Activated naive CD8-positive, alpha-beta T cell treated with anti-CD3 and anti-CD28 coated beads, Interleukin-2, amount 10 ng/mL, durations not matched to agents 7 days and 5 days (primary cell): ENCODE data around the gene MANSC1. TPM values are rescaled to one million over a fixed set of nuclear protein-coding genes. Genes with fewer than 3 reads are reported as not detected.
A peak's percentile ranks its signal among the peaks of the same experiment; 100 is the strongest.

Experiments
- ATAC-seq: fragments of 150-1000 bp; cut with Tn5 transposase; one replicate; pipeline ENCODE4 v1.10.0; 2021; ENCODE audit warnings: low read depth, moderate library complexity
- POLR2A ChIA-PET: fragments of 350-600 bp; sonication (Branson Sonifier 250); formaldehyde crosslinking; loops from one replicate; lab custom pipeline; 2021; ENCODE audit warnings: antibody characterized with exemption; lab: Charles Lee
- DNase-seq: peaks from one replicate; pipeline ENCODE4 v3.0.0; 2021
- H3K27ac Mint-ChIP-seq: one replicate; pipeline ENCODE4 v1.8.0; 2022; ENCODE audit warnings: mild to moderate bottlenecking, mixed read lengths
- H3K27me3 Mint-ChIP-seq: one replicate; pipeline ENCODE4 v1.8.0; 2022; ENCODE audit warnings: mild to moderate bottlenecking, moderate library complexity, mixed read lengths
- H3K36me3 Mint-ChIP-seq: one replicate; pipeline ENCODE4 v1.8.0; 2021; ENCODE audit warnings: mild to moderate bottlenecking, mixed read lengths
- H3K4me1 Mint-ChIP-seq: one replicate; pipeline ENCODE4 v1.8.0; 2021; ENCODE audit warnings: mixed read lengths
- H3K4me3 Mint-ChIP-seq: one replicate; pipeline ENCODE4 v1.8.0; 2022; ENCODE audit warnings: mild to moderate bottlenecking, moderate library complexity, mixed read lengths
- H3K9me3 Mint-ChIP-seq: one replicate; pipeline ENCODE4 v1.8.0; 2021; ENCODE audit warnings: mixed read lengths
- total RNA-seq, 2 experiments: library from RNA; stranded (reverse); gene quantifications; one replicate each; pipeline ENCODE4 v1.2.3, GENCODE V29; 2021

Gene MANSC1
- under 1 TPM in 1 of 2 experiments, not detected in 1; 0.20 TPM for total RNA-seq

DNA sequence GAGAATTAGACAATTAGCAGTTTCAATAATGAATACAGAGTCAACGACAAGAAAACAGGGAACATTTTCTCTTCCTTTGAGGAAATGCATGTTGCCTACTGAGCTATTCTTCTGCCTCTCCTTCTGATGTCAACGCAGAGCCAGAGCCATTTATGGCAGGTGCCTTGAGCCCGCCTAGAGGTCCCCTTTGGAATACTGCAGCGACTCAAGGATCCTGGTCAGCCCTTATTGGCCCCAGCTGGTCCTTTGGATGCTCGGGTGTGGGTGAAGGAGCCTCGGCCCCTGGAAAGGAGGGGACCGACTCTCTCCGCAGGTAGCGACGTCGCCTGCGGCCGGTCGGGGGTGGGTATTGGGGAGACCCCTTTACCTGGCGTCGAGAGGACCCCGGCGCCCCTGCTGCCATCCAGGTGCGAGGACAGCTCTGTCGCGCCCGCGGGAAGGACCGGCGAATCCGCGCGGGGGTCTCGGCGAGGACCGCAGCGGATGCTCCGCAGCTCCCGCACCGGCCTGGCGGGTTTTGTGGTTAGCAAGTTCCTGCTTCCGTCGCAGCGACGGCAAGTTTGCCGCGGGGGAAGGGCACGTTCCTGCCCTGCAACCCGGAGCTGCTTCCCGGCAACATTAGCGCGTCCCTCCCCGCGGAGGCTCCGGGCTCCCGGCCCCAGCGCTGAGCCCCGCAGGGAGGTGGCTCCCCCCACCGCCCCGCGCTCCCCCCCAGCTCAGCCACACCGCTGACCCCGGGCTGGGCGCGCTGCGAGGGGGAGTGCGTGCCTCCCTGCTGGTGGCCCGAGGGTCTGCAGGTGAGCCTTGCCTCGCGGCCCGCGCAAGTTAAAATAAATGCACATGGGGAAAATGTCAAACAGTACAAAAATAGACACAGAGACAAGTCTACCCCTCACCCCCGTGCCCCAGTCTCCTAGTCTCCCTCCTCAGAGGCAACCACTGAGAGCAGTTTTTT is at the start of gene MANSC1:
Gene MANSC1, minus strand, starts transcription at position 532 of the 955 bp plus-strand sequence. CDS start 6,928 bp downstream, outside the sequence.
- POLR2A ChIA-PET = interaction anchor here (1.1 to 1.4 kb wide), 2 partner anchors 8 to 12 kb away, joined by 3 to 5 read pairs; no protein-coding TSS in a partner anchor
- Mint-ChIP-seq H3K27me3 (peaks cover 6% of the 10 kb centered on the region), H3K9me3 (no peaks in the 10 kb centered on the region), H3K36me3 (no peaks in the 10 kb centered on the region), H3K4me1 (peaks cover 19% of the 10 kb centered on the region), H3K4me3 (peak within 1 kb of the TSS; percentile 75), H3K27ac (peak within 1 kb of the TSS; percentile 56)
- peak; percentile 76 for ATAC-seq
- peak; percentile 76 for DNase-seq

DNA sequence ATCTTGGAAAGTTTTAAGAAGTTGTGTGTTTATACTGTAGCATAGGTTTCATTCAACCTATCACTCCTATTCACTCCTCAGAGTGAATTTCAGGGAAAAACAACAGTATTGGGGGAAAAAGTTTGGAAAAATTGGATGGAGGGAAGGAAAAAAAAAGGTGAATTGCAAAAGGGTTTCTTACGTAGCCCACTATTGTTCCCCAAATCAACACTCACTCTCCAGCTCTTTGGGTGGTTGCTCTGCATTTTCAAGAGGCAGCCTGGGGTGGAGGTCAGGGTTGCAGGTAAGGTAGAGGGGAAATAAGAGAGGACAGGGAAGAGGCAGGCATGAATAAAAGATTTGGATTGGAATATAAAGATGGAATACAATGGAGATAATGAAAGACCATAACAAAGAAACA is 49.1 kb upstream of the MANSC1 start:
- H3K4me1 Mint-ChIP-seq = peaks cover 23% of the 10 kb centered on the region
- H3K9me3 Mint-ChIP-seq = peaks cover 5% of the 10 kb centered on the region
- H3K27me3 Mint-ChIP-seq = no peaks in the 10 kb centered on the region
- POLR2A ChIA-PET = no interaction called here
- H3K4me3 Mint-ChIP-seq = no peak overlapping the region
- ATAC-seq = no peak
- H3K36me3 Mint-ChIP-seq = peaks cover 24% of the 10 kb centered on the region
- no peak overlapping the region for H3K27ac Mint-ChIP-seq
- DNase-seq = no peak

DNA sequence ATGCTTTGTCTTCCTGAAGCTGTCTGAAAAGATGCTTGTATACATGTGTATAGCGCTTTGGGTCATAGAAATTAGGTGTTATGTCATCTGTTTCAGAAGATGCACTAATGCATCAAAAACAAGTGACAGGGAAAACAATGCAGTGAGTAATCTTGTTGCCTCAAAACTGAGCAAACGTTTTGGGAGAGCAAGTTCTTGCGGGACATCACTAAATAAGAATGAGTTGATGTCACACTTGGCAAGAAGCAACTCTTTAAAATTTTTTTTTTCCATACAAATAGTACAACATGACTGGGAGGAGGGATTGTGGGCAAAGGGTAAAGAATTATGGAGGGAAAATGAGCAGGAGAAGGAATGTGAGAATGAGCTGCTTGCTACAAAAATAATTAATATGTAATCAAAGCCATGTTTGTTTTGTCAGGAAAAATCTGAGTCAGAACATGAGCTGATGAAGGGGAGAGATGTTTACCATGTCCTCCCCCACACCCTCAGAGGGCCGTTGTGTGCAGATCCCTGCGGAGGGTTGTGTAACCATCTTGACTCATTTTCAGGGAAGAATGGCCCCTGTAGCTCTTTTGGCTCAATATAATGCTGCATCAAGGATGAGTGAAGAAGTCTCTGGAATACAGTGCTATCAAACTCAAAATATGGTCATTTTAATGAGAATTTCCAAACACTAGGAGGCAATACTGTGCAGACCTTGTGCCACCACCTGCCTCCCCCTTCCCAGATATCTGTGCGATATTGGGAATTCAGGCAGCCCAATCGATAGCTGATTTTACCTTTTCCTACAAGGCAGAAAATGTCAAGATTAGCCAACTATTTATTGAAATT is 48.2 kb upstream of the MANSC1 start:
- H3K9me3 Mint-ChIP-seq = peaks cover 5% of the 10 kb centered on the region
- H3K4me3 Mint-ChIP-seq = no peak overlapping the region
- ATAC-seq (no peak), DNase-seq (no peak)
- peaks cover 21% of the 10 kb centered on the region for H3K36me3 Mint-ChIP-seq
- POLR2A ChIA-PET = interaction anchor here (0.6 to 0.7 kb wide), 2 partner anchors 10 to 18 kb away, joined by 3 to 4 read pairs; no protein-coding TSS in a partner anchor
- H3K27me3 Mint-ChIP-seq = no peaks in the 10 kb centered on the region
- no peak overlapping the region for H3K27ac Mint-ChIP-seq
- peaks cover 19% of the 10 kb centered on the region for H3K4me1 Mint-ChIP-seq

DNA sequence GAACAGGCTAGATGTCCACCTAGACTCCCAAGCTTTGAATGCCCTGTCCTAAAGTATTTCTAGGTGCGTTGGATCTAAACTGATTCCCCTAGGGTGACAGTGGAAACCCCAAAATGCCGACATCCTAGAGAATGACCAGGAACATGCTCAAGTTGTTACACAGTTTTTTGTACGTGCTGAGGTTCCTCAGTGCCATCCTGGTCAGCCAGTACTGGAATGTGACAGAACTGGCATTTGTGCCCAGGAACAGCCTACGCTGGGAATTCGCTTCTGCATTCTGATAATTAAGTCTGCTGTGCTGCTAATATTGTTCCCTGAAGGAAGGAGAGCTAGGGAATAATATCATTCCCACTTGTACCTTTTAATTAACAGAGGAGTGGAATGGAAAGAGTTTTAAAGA is 47.1 kb upstream of the MANSC1 start:
- Mint-ChIP-seq H3K9me3 (peaks cover 5% of the 10 kb centered on the region), H3K4me3 (no peak overlapping the region)
- ATAC-seq = no peak

DNA sequence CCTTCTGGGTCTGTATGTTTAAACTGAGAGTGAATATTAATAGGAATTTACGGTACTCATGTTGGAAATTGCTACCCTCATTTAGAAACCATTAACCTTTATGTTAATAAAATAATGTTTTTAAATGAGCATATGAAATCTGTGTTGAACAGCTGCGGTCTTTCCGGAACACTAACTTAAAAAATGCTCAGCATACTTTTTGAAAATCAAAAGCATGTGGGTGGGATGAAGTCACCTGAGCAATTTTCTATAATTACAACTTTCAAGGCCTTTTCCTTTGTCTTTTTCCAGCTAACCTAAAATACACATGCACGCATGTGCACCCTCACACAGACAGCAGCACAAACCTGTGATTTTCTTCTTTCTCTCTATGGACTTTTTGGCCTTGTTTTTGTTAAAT is 46.7 kb upstream of the MANSC1 start:
- no peak for ATAC-seq
- peaks cover 11% of the 10 kb centered on the region for H3K4me1 Mint-ChIP-seq

More for the DNA sequence above, 47.1 kb upstream of the MANSC1 start:
- Mint-ChIP-seq H3K36me3 (peaks cover 22% of the 10 kb centered on the region), H3K27ac (no peak overlapping the region), H3K4me1 (peaks cover 13% of the 10 kb centered on the region), H3K27me3 (no peaks in the 10 kb centered on the region)
- DNase-seq = no peak
- POLR2A ChIA-PET = no interaction called here

DNA sequence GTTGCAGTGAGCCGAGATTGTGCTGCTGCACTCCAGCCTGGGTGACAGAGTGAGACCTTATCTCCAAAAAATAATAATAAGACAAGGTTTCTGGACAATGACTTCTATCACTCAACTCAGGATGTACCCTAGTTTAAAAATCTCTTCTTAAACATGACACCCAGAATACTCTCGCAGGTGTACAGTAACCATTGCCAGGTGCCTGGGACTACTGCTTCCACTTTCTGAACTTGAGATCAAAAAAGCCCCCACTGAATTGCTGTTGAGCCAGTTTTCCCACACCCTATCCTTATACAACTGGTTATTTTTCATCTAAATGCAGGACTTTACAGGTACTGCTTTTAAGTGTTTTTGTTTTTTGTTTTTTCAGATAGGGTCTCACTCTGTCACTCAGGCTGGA is 43.1 kb upstream of the MANSC1 start:
- H3K36me3 Mint-ChIP-seq = peaks cover 22% of the 10 kb centered on the region
- H3K9me3 Mint-ChIP-seq = no peaks in the 10 kb centered on the region
- no peaks in the 10 kb centered on the region for H3K27me3 Mint-ChIP-seq
- POLR2A ChIA-PET = no interaction called here
- H3K4me1 Mint-ChIP-seq = peaks cover 8% of the 10 kb centered on the region
- no peak overlapping the region for H3K27ac Mint-ChIP-seq
- no peak for DNase-seq
- no peak for ATAC-seq
- H3K4me3 Mint-ChIP-seq = no peak overlapping the region

More for the DNA sequence above, 46.7 kb upstream of the MANSC1 start:
- peaks cover 22% of the 10 kb centered on the region for H3K36me3 Mint-ChIP-seq
- peaks cover 5% of the 10 kb centered on the region for H3K9me3 Mint-ChIP-seq
- H3K27me3 Mint-ChIP-seq = no peaks in the 10 kb centered on the region
- POLR2A ChIA-PET = no interaction called here
- DNase-seq = no peak
- H3K4me3 Mint-ChIP-seq = no peak overlapping the region
- no peak overlapping the region for H3K27ac Mint-ChIP-seq

DNA sequence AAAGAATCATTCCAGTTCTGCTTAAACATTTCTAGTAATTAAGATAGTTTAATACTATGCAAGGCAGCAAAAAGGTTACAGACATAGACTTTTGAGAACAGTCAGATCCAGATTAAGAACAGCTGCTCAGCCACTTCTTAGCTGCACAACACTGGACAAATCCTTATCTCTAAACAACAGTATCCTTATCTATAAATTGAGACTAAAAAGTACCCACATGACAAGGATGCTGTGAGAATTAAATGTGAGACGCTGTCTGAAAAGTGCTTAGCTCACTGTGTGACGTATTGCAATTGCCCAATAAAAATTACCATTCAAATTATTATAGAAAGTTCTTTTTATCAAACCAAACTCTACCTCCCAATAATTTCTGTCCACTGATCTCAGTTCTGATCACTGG is 42.4 kb upstream of the MANSC1 start:
- no peaks in the 10 kb centered on the region for H3K27me3 Mint-ChIP-seq
- H3K4me3 Mint-ChIP-seq = no peak overlapping the region
- POLR2A ChIA-PET = interaction anchor here (0.6 to 0.9 kb wide), 2 partner anchors 305 to 323 kb away, joined by 3 read pairs; no protein-coding TSS in a partner anchor
- DNase-seq (no peak), ATAC-seq (no peak)
- peaks cover 13% of the 10 kb centered on the region for H3K4me1 Mint-ChIP-seq
- no peak overlapping the region for H3K27ac Mint-ChIP-seq
- H3K9me3 Mint-ChIP-seq = no peaks in the 10 kb centered on the region
- H3K36me3 Mint-ChIP-seq = peaks cover 25% of the 10 kb centered on the region

DNA sequence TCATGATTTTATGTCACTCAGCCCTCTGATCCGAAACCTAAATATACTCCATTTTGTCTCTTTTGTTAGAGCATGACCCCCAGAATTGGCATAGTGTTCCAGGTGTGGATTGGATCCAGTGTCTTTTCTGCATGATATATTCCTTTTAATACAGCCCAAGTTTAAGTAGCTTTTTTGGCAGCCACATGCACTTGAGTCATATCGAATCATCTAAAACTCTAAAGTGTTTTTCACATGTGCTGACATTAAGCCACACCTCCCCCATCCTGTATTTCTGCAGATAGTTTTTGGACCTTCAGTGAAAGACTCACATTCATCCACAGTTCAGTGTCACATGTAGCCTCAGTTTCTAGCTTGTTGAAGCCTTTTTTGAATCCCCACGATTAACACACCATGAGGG is 37.5 kb upstream of the MANSC1 start:
- Mint-ChIP-seq H3K4me1 (peaks cover 43% of the 10 kb centered on the region), H3K4me3 (no peak overlapping the region), H3K27ac (no peak overlapping the region), H3K9me3 (peaks cover 4% of the 10 kb centered on the region), H3K36me3 (peaks cover 39% of the 10 kb centered on the region), H3K27me3 (no peaks in the 10 kb centered on the region)
- POLR2A ChIA-PET = no interaction called here
- ATAC-seq (no peak), DNase-seq (no peak)

DNA sequence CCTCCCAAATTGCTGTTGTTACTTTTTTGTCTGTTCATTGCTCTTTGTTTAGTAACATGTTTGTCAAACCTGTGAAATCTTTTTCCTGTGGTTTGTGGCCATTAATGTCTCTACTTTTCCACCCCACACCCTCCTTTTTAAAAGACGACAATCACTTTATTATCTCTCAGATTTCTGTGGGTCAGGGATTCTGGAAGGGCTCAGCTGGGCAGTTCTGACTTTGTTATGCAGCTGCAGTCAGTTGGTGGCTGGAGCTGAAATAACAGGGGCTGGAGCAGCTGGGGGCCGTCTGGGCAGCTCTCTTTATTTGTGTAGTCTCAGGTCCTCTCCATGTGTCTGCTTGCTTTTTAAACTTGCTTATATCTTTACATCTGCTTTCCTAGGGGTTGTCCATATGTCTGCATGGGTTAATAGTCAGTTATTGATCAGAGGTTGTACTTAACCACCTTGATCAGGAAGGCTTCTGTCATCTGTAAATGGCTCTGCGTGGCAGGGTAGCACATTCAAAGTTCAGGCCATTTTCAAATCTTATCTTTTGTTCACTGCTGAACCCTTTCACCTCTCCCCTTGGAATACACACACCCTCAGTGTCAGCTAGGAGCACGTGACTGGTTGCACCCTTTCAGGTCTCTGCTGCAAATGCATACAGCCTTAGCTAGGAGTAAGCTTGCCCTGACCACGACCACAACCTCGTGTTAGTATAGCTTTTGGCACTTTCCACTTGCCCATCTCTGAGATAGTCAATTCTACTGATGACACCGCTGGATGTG is 34.7 kb upstream of the MANSC1 start:
- Mint-ChIP-seq H3K4me3 (peak overlapping the region; percentile 63), H3K36me3 (peaks cover 50% of the 10 kb centered on the region), H3K27ac (peak overlapping the region; percentile 90), H3K9me3 (peaks cover 8% of the 10 kb centered on the region), H3K27me3 (no peaks in the 10 kb centered on the region), H3K4me1 (peaks cover 51% of the 10 kb centered on the region)
- ATAC-seq (peak; percentile 93), DNase-seq (peak; percentile 57)
- POLR2A ChIA-PET = interaction anchor here (0.9 to 1.6 kb wide), 7 partner anchors 57 to 352 kb away, joined by 3 to 7 read pairs (median 4); partner anchors contain the start of genes CDKN1B and DUSP16

DNA sequence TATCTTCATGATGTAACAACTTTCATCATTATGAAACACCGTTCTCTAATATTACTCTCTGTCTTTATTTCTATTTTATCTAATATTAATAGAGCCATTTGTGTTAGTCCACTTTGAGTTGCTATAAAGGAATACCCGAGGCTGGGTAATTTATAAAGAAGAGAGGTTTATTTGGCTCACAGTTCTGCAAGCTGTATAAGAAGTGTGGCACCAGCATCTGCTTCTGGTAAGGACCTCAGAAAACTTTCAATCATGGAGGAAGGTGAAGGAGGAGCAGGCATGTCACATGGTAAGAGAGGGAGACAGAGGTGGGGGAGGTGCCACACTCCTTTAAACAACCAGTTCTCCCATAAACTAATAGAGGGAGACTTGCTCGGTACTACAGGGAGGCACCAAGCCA is 31.9 kb upstream of the MANSC1 start:
- ATAC-seq = no peak
- H3K4me1 Mint-ChIP-seq = peaks cover 47% of the 10 kb centered on the region
- peaks cover 8% of the 10 kb centered on the region for H3K9me3 Mint-ChIP-seq
- H3K4me3 Mint-ChIP-seq = no peak overlapping the region
- H3K27me3 Mint-ChIP-seq = no peaks in the 10 kb centered on the region
- peaks cover 51% of the 10 kb centered on the region for H3K36me3 Mint-ChIP-seq
- POLR2A ChIA-PET = no interaction called here
- no peak for DNase-seq
- H3K27ac Mint-ChIP-seq = no peak overlapping the region

DNA sequence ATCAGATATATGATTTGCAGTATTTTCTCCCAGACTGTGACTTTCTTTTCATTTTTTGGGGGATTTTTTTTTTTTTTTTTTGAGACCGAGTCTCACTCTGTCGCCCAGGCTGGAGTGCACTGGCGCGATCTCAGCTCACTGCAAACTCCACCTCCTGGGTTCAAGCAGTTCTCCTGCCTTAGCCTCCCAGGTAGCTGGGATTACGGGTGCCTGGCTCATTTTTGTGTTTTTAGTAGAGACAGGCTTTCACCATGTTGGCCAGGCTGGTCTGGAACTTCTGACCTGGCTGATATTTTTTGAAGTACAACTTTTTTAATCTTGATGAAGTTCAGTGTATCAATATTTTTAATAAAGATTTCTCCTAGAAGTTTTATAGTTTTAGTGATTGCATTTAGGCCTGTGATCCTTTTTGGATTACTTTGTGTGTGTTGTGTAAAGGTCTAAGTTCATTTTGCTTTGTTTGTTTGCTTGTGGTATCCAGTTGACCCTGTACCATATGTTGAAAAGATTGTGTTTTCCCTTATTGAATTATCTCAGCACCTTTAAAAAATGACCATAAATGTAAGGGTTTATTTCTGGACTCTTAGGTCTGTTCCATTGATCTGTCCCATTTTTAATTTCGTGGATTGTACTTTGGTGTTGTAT is 31.0 kb upstream of the MANSC1 start:
- Mint-ChIP-seq H3K9me3 (peaks cover 8% of the 10 kb centered on the region), H3K36me3 (peaks cover 49% of the 10 kb centered on the region), H3K4me3 (no peak overlapping the region), H3K4me1 (peaks cover 45% of the 10 kb centered on the region), H3K27ac (no peak overlapping the region), H3K27me3 (no peaks in the 10 kb centered on the region)
- DNase-seq = no peak
- POLR2A ChIA-PET = no interaction called here
- ATAC-seq = no peak
